Activated CD8-positive, alpha-beta T cell treated with anti-CD3 and anti-CD28 coated beads for 36 hours (primary cell): ENCODE data around the gene KRTAP10-8. TPM values are rescaled to one million over a fixed set of nuclear protein-coding genes. Genes with fewer than 3 reads are reported as not detected.
"Not testable (repeated sequence)": the region's sequence is repeated elsewhere in the genome, so short reads cannot be mapped to it uniquely, and the experiment has no call there.

Experiments used
- ATAC-seq: fragments of 200-7000 bp; cut with Tn5 transposase; one replicate; pipeline ENCODE4 v1.10.0; 2021; ENCODE audit warnings: mild to moderate bottlenecking, moderate library complexity
- CTCF ChIA-PET: fragments of 350-600 bp; sonication (Branson Sonifier 250); formaldehyde crosslinking; loops from one replicate; lab custom pipeline; 2021; ENCODE audit warnings: antibody characterized with exemption; lab: Charles Lee
- POLR2A ChIA-PET: fragments of 350-600 bp; sonication (Branson Sonifier 250); formaldehyde crosslinking; loops from one replicate; lab custom pipeline; 2021; ENCODE audit warnings: antibody characterized with exemption; lab: Charles Lee
- DNase-seq: peaks from one replicate; pipeline ENCODE4 v3.0.0-alpha.2; 2020
- H3K27ac Mint-ChIP-seq: one replicate; pipeline ENCODE4 v1.8.0; 2021; ENCODE audit warnings: mild to moderate bottlenecking, mixed read lengths
- H3K27me3 Mint-ChIP-seq: one replicate; pipeline ENCODE4 v1.8.0; 2021; ENCODE audit warnings: mixed read lengths
- H3K36me3 Mint-ChIP-seq: one replicate; pipeline ENCODE4 v1.8.0; 2021; ENCODE audit warnings: low read depth, mixed read lengths
- H3K4me1 Mint-ChIP-seq: one replicate; pipeline ENCODE4 v1.8.0; 2021; ENCODE audit warnings: low read depth, mixed read lengths
- H3K4me3 Mint-ChIP-seq: one replicate; pipeline ENCODE4 v1.8.0; 2021; ENCODE audit warnings: mild to moderate bottlenecking, moderate library complexity, mixed read lengths
- H3K9me3 Mint-ChIP-seq: one replicate; pipeline ENCODE4 v1.8.0; 2021; ENCODE audit warnings: mixed read lengths
- CTCF ChIP-seq: fragments of 200-600 bp; IDR thresholded peaks from one replicate; pipeline ENCODE4 v1.8.0; 2022; ENCODE audit warnings: antibody characterized with exemption, mild to moderate bottlenecking
- intact Hi-C: fragments of 100-400 bp; cut with micrococcal nuclease; formaldehyde crosslinking; loops from one replicate; pipeline ENCODE4 v1.10.0; 2022
- total RNA-seq, 2 experiments: library from RNA; stranded (reverse); gene quantifications; one replicate each; pipeline ENCODE4 v1.2.3, GENCODE V29; 2021

KRTAP10-8 gene
- total RNA-seq, 2 experiments from 2014 or later, result not detected

DNA sequence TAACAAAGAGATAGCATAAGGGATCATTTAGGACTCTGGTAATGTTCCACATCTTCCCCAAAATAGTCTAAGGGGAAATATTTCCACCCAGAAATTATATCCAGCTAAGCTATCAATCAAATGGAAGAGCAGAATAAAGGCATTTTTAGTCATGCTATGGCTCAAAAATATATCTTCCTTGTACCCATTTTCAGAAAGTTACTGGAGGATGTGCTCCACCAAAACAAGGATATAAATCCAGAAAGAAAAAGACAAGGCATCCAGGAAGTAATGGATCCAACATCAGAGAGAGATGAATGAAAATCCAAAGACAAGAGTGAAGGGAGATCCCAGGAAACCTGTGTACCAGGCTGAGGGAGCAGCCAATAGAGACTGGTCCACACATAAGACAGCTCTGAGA is 2.7 kb upstream of the KRTAP10-8 start:
- Mint-ChIP-seq H3K27me3 (peaks cover 3% of the 10 kb centered on the region), H3K36me3 (no peaks in the 10 kb centered on the region), H3K4me3 (no peak overlapping the region), H3K9me3 (peaks cover 19% of the 10 kb centered on the region), H3K27ac (no peak overlapping the region), H3K4me1 (no peaks in the 10 kb centered on the region)
- no peak for ATAC-seq
- TF ChIP-seq CTCF, result no peak
- ChIA-PET POLR2A (no interaction called here), CTCF (no interaction called here)
- intact Hi-C loops, result no loop called here
- no peak for DNase-seq

DNA sequence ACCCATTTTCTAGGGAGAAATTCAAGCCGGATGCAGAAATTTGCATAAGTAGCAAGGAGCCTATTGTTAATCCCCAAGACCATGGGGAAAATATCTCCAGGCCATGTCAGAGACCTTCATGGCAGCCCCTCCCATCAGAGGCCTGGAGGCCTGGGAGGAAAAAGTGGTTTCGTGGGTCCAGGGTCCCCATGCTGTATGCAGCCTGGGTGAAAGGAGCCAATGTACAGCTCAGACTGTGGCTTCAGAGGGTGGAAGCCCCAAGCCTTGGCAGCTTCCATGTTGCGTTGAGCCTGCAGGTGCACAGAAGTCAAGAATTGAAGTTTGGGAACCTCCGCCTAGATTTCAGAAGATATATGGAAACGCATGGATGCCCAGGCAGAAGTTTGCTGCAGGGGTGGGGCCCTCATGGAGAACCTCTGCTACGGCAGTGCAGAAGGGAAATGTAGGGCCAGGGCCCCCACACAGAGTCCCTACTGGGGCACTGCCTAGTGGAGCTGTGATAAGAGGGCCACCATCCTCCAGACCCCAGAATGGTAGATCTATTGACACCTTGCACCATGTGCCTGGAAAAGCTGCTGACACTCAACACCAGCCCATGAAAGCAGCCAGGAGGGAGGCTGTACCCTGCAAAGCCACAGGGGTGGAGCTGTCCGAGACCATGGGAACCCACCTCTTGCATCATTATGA is 1.6 kb upstream of the KRTAP10-8 start:
- POLR2A ChIA-PET, H3K4me3 Mint-ChIP-seq: not testable (repeated sequence)

DNA sequence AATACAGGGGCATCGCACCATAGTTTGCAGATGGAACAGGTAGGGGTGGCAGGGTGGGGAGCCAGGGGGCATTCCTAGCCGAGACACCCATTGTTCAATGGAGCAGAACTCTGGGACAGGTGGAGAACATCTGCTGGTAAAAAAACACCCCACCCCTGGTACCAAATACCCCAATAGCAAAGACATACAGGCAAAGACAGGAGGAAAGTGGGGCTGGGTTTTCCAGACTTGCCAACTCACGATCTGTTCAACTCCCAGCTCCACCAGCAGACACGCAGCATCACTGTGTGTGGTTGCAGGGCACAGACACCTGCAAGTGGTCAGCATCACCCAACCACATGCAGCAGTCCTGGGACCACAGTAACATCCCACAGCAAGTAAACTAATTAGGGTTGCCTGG is 328 bp upstream of the KRTAP10-8 start:
- CTCF ChIA-PET, result interaction anchor here (1.3 kb wide), 1 partner anchor 14 kb away, joined by 3 read pairs; no protein-coding TSS in a partner anchor
- Mint-ChIP-seq H3K4me1 (peaks cover 10% of the 10 kb centered on the region), H3K27me3 (no peaks in the 10 kb centered on the region), H3K4me3 (no peak overlapping the region), H3K36me3 (no peaks in the 10 kb centered on the region), H3K9me3 (peaks cover 16% of the 10 kb centered on the region), H3K27ac (no peak overlapping the region)
- TF ChIP-seq CTCF, result no peak
- intact Hi-C loops, result no loop called here
- DNase-seq, result no peak
- POLR2A ChIA-PET, result no interaction called here
- no peak for ATAC-seq

More for the DNA sequence above, 1.6 kb upstream of the KRTAP10-8 start:
- ATAC-seq, H3K4me1 Mint-ChIP-seq, DNase-seq, H3K27ac Mint-ChIP-seq, intact Hi-C loops, CTCF ChIA-PET, H3K27me3 Mint-ChIP-seq, H3K36me3 Mint-ChIP-seq: not testable (repeated sequence)
- peaks cover 18% of the 10 kb centered on the region for H3K9me3 Mint-ChIP-seq

GRCh38 chr21:44612669-44613229 is 870 bp downstream of the KRTAP10-8 start:
- Mint-ChIP-seq H3K4me3 (no peak overlapping the region), H3K4me1 (peaks cover 20% of the 10 kb centered on the region), H3K27me3 (no peaks in the 10 kb centered on the region), H3K9me3 (peaks cover 15% of the 10 kb centered on the region), H3K36me3 (no peaks in the 10 kb centered on the region), H3K27ac (no peak overlapping the region)
- TF ChIP-seq CTCF, result no peak
- intact Hi-C loops, result no loop called here
- CTCF ChIA-PET, result no interaction called here
- DNase-seq, result no peak
- POLR2A ChIA-PET, result no interaction called here
- ATAC-seq, result no peak

GRCh38 chr21:44613386-44614155 is 1.7 kb downstream of the KRTAP10-8 start:
- intact Hi-C loops, result no loop called here
- no peak for ATAC-seq
- ChIA-PET POLR2A (no interaction called here), CTCF (no interaction called here)
- Mint-ChIP-seq H3K4me3 (no peak overlapping the region), H3K27ac (no peak overlapping the region), H3K36me3 (peaks cover under 1% of the 10 kb centered on the region), H3K27me3 (no peaks in the 10 kb centered on the region), H3K9me3 (peaks cover 19% of the 10 kb centered on the region), H3K4me1 (peaks cover 28% of the 10 kb centered on the region)
- TF ChIP-seq CTCF, result no peak
- DNase-seq, result no peak
